IMR-90 (cell line): ENCODE measurements around the gene ATP10A. TPM values are rescaled to one million over a fixed set of nuclear protein-coding genes. Genes with fewer than 3 reads are reported as not detected.

Source experiments
- ATAC-seq: fragments of 200-7000 bp; cut with Tn5 transposase; 2 replicates; pipeline ENCODE4 v1.9.1; 2020; ENCODE audit warnings: low read depth, mild to moderate bottlenecking, moderate library complexity
- BruUV-seq: library from RNA; stranded (reverse); fragments of 400-500 nt; replicated peaks from 2 replicates; lab custom pipeline; 2021; lab: Mats Ljungman, UMichigan
- CTCF ChIA-PET: fragments of 300-600 bp; formaldehyde crosslinking; extraction: SDS; loops from one replicate; lab custom pipeline; 2021; ENCODE audit warnings: antibody characterized with exemption; lab: Yijun Ruan, JAX
- POLR2A ChIA-PET: fragments of 300-600 bp; sonication (Branson Sonifier 250); formaldehyde crosslinking; loops from one replicate; lab custom pipeline; 2022; ENCODE audit warnings: antibody characterized with exemption; ENCODE audit not compliant: unreplicated experiment; lab: Charles Lee
- DNase-seq: peaks from one replicate; pipeline ENCODE4 v3.0.0; 2013
- H2AFZ ChIP-seq: replicated peaks from 2 replicates; pipeline ENCODE3; 2013; ENCODE audit warnings: low read length, mild to moderate bottlenecking; ENCODE audit not compliant: poor library complexity
- H2AK5ac ChIP-seq: 2 replicates; pipeline ENCODE4 v1.6.1; 2013; ENCODE audit warnings: low read depth, low read length, inconsistent platforms
- H2AK9ac ChIP-seq: replicated peaks from 2 replicates; pipeline ENCODE3; 2013; ENCODE audit warnings: mild to moderate bottlenecking, low read depth, low read length, moderate library complexity; ENCODE audit not compliant: poor library complexity
- H2BK120ac ChIP-seq: 2 replicates; pipeline ENCODE4 v1.6.1; 2013; ENCODE audit warnings: low read depth, low read length, inconsistent platforms
- H2BK15ac ChIP-seq: 3 replicates; pipeline ENCODE4 v1.6.1; 2013; ENCODE audit warnings: low read depth, low read length, inconsistent platforms
- H2BK20ac ChIP-seq: 2 replicates; pipeline ENCODE4 v1.6.1; 2013; ENCODE audit warnings: low read depth, mild to moderate bottlenecking, inconsistent platforms, low read length, moderate library complexity
- H2BK5ac ChIP-seq: 2 replicates; pipeline ENCODE4 v1.6.1; 2013; ENCODE audit warnings: mild to moderate bottlenecking, low read depth, low read length, inconsistent platforms; ENCODE audit not compliant: poor library complexity, severe bottlenecking
- H3K14ac ChIP-seq: replicated peaks from 2 replicates; pipeline ENCODE4 v1.6.1; 2013; ENCODE audit warnings: low read depth, low read length, inconsistent platforms
- H3K18ac ChIP-seq: 2 replicates; pipeline ENCODE4 v1.6.1; 2013; ENCODE audit warnings: low read depth, low read length, control low read depth
- H3K23ac ChIP-seq: 2 replicates; pipeline ENCODE4 v1.6.1; 2013; ENCODE audit warnings: low read depth, low read length, inconsistent platforms
- H3K27ac ChIP-seq: 2 replicates; pipeline ENCODE4 v1.5.1; 2013; ENCODE audit warnings: mild to moderate bottlenecking, control low read depth, low read length; ENCODE audit not compliant: insufficient read depth
- H3K27me3 ChIP-seq: 2 replicates; pipeline ENCODE4 v1.6.1; 2013; ENCODE audit warnings: low read length; ENCODE audit not compliant: control insufficient read depth, insufficient read depth
- H3K36me3 ChIP-seq: 2 replicates; pipeline ENCODE4 v1.6.1; 2013; ENCODE audit warnings: low read length, mixed read lengths; ENCODE audit not compliant: control insufficient read depth, insufficient read depth
- H3K4ac ChIP-seq: 2 replicates; pipeline ENCODE4 v1.6.1; 2013; ENCODE audit warnings: low read depth, low read length, inconsistent platforms
- H3K4me1 ChIP-seq: 2 replicates; pipeline ENCODE4 v1.6.1; 2013; ENCODE audit warnings: low read length, mixed read lengths; ENCODE audit not compliant: control insufficient read depth, insufficient read depth
- H3K4me2 ChIP-seq: 2 replicates; pipeline ENCODE4 v1.6.1; 2013; ENCODE audit warnings: low read depth, mild to moderate bottlenecking, control low read depth, low read length, moderate library complexity
- H3K4me3 ChIP-seq: 2 replicates; pipeline ENCODE4 v1.5.1; 2013; ENCODE audit warnings: low read depth, mild to moderate bottlenecking, control low read depth, low read length, moderate library complexity; ENCODE audit not compliant: insufficient read depth
- H3K56ac ChIP-seq: 2 replicates; pipeline ENCODE4 v1.6.1; 2013; ENCODE audit warnings: low read length, inconsistent platforms; ENCODE audit not compliant: insufficient read depth; ENCODE audit errors: extremely low read depth
- H3K79me1 ChIP-seq, 2 experiments: 2 replicates each; pipeline ENCODE4 v1.6.1; 2013; ENCODE audit warnings: low read length in 2 of 2, inconsistent platforms in 1 of 2, low read depth in 1 of 2
- H3K9ac ChIP-seq: 2 replicates; pipeline ENCODE4 v1.6.1; 2013; ENCODE audit warnings: low read depth, low read length, control low read depth
- H3K9me1 ChIP-seq: 2 replicates; pipeline ENCODE4 v1.6.1; 2013; ENCODE audit warnings: low read length, inconsistent platforms; ENCODE audit not compliant: insufficient read depth
- H3K9me3 ChIP-seq: 2 replicates; pipeline ENCODE4 v1.6.1; 2013; ENCODE audit warnings: low read length; ENCODE audit not compliant: control insufficient read depth, insufficient read depth
- H4K20me1 ChIP-seq: 2 replicates; pipeline ENCODE4 v1.6.1; 2013; ENCODE audit warnings: low read length, inconsistent platforms; ENCODE audit not compliant: insufficient read depth
- H4K5ac ChIP-seq: 2 replicates; pipeline ENCODE4 v1.6.1; 2013; ENCODE audit warnings: mild to moderate bottlenecking, low read depth, low read length, control low read depth
- H4K8ac ChIP-seq, 2 experiments: 2 replicates each; pipeline ENCODE4 v1.6.1; 2013; ENCODE audit warnings: low read depth in 2 of 2, low read length in 2 of 2, control low read depth in 1 of 2, inconsistent platforms in 1 of 2
- H4K91ac ChIP-seq: 2 replicates; pipeline ENCODE4 v1.6.1; 2013; ENCODE audit warnings: low read depth, low read length, inconsistent platforms; ENCODE audit not compliant: insufficient read depth
- BHLHE40 ChIP-seq: fragments of 150-350 bp; IDR thresholded peaks from 2 replicates; pipeline ENCODE4 v1.6.1; 2016; ENCODE audit warnings: mild to moderate bottlenecking, low read depth, low read length
- CEBPB ChIP-seq: IDR thresholded peaks from 2 replicates; pipeline ENCODE4 v1.6.1; 2012; ENCODE audit warnings: low read depth, low read length, improper control_type of control experiment
- CHD1 ChIP-seq: IDR thresholded peaks from 2 replicates; pipeline ENCODE4 v1.6.1; 2012; ENCODE audit warnings: low read depth, low read length, improper control_type of control experiment
- CTCF ChIP-seq: conservative IDR thresholded peaks from 2 replicates; pipeline ENCODE4 v1.5.1; 2012; ENCODE audit warnings: mild to moderate bottlenecking, low read depth, low read length, improper control_type of control experiment
- ELK1 ChIP-seq: fragments of 150-350 bp; IDR thresholded peaks from 2 replicates; pipeline ENCODE4 v1.6.1; 2016; ENCODE audit warnings: low read depth, mild to moderate bottlenecking, low read length, moderate library complexity, borderline replicate concordance
- FOS ChIP-seq: fragments of 150-350 bp; IDR thresholded peaks from 2 replicates; pipeline ENCODE4 v1.6.1; 2016; ENCODE audit warnings: low read depth, low read length
- MAFK ChIP-seq: IDR thresholded peaks from 2 replicates; pipeline ENCODE4 v1.6.1; 2012; ENCODE audit warnings: low read depth, low read length, improper control_type of control experiment
- MAZ ChIP-seq: IDR thresholded peaks from 2 replicates; pipeline ENCODE4 v1.6.1; 2012; ENCODE audit warnings: low read depth, mild to moderate bottlenecking, low read length, improper control_type of control experiment, moderate library complexity, borderline replicate concordance
- MXI1 ChIP-seq: IDR thresholded peaks from 2 replicates; pipeline ENCODE4 v1.6.1; 2012; ENCODE audit warnings: low read depth, mild to moderate bottlenecking, low read length, moderate library complexity, borderline replicate concordance
- NFE2L2 ChIP-seq: fragments of 150-350 bp; IDR thresholded peaks from 2 replicates; pipeline ENCODE4 v1.6.1; 2016; ENCODE audit warnings: low read depth, mild to moderate bottlenecking, low read length
- POLR2A ChIP-seq: IDR thresholded peaks from 2 replicates; pipeline ENCODE4 v1.6.1; 2012; ENCODE audit warnings: mild to moderate bottlenecking, low read depth, low read length
- RAD21 ChIP-seq: IDR thresholded peaks from 2 replicates; pipeline ENCODE4 v1.6.1; 2012; ENCODE audit warnings: low read length, improper control_type of control experiment
- RCOR1 ChIP-seq: IDR thresholded peaks from 2 replicates; pipeline ENCODE4 v1.6.1; 2012; ENCODE audit warnings: mild to moderate bottlenecking, low read length, improper control_type of control experiment; ENCODE audit not compliant: insufficient replicate concordance
- RFX5 ChIP-seq: IDR thresholded peaks from 2 replicates; pipeline ENCODE4 v1.8.0; 2012; ENCODE audit warnings: low read depth, mild to moderate bottlenecking, low read length, moderate library complexity
- SMC3 ChIP-seq: fragments of 150-350 bp; IDR thresholded peaks from 2 replicates; pipeline ENCODE4 v1.6.1; 2016; ENCODE audit warnings: low read depth, mild to moderate bottlenecking, antibody characterized with exemption, low read length, moderate library complexity
- USF2 ChIP-seq: fragments of 150-350 bp; IDR thresholded peaks from 2 replicates; pipeline ENCODE4 v1.6.1; 2017; ENCODE audit warnings: mild to moderate bottlenecking, antibody characterized with exemption, low read length, low read depth
- WGBS, 2 experiments: methylation state at CpG; one replicate each; pipeline versions ENCODE4 v1.1.5 to v1.1.7; 2013; ENCODE audit warnings: missing lambda C conversion rate in 2 of 2; ENCODE audit not compliant: insufficient read length in 1 of 2; ENCODE audit errors: extremely low coverage in 2 of 2; 5-methylcytosine and 5-hydroxymethylcytosine counted together
- dilution Hi-C: fragments of 300-500 bp; cut with HindIII; formaldehyde crosslinking; loops from one replicate; pipeline ENCODE4 v1.14.3; 2018; ENCODE audit warnings: low sequenced_read_pairs; ENCODE audit not compliant: unreplicated experiment
- in situ Hi-C: fragments of 300-500 bp; cut with MboI; formaldehyde crosslinking; loops from 3 replicates; pipeline ENCODE4 v1.14.3; 2019; ENCODE audit warnings: low sequenced_read_pairs, inconsistent platforms, mixed read lengths
- intact Hi-C: fragments of 100-400 bp; cut with micrococcal nuclease; formaldehyde crosslinking; loops from 2 replicates; pipeline ENCODE4 v1.10.0; 2022
- polyA plus RNA-seq, 3 experiments: library from polyadenylated mRNA; depleted of rRNA; stranded (reverse); fragments of >200 nt; gene quantifications; 2 replicates each; pipeline ENCODE4 v1.2.3, GENCODE V29; 2012; ENCODE audit warnings: low replicate concordance in 1 of 3
- total RNA-seq: library from RNA; depleted of rRNA; stranded (reverse); fragments of >200 nt; gene quantifications from 2 replicates; pipeline ENCODE4 v1.2.3, GENCODE V29; 2012

ATP10A gene
- total and polyA plus RNA-seq, 2 of the 4 experiments (the other 2 are of a cell fraction), result 13.8 to 16.0 TPM

- 17% methylated on average over 1 of the region's 2 CpGs; no CpG with 5 or more reads in 1 of the 2 experiments for WGBS, 2 experiments
- Histone ChIP-seq H4K20me1 (no peaks in the 10 kb centered on the region), H3K27me3 (peaks cover 20% of the 10 kb centered on the region), H3K36me3 (no peaks in the 10 kb centered on the region), H3K56ac (no peak overlapping the region), H4K8ac (no peak overlapping the region), H3K9me3 (no peaks in the 10 kb centered on the region), H2BK5ac (no peak overlapping the region), H2AK9ac (no peak overlapping the region), H3K18ac (no peak overlapping the region), H2AK5ac (no peak overlapping the region), H3K14ac (no peak overlapping the region), H3K4me1 (no peaks in the 10 kb centered on the region), H2BK120ac (no peak overlapping the region), H2BK15ac (no peak overlapping the region), H3K4me2 (no peak overlapping the region), H3K27ac (no peak overlapping the region), H3K4ac (no peak overlapping the region), H3K9me1 (no peaks in the 10 kb centered on the region), H4K5ac (no peak overlapping the region), H3K23ac (no peak overlapping the region), H2AFZ (no peak overlapping the region), H3K79me1 (no peaks in the 10 kb centered on the region), H2BK20ac (no peak overlapping the region), H3K9ac (no peak overlapping the region), H4K91ac (no peak overlapping the region), H3K4me3 (no peak overlapping the region)
- ATAC-seq (no peak), DNase-seq (no peak)
- dilution Hi-C loops (no loop called here), in situ Hi-C loops (no loop called here), intact Hi-C loops (no loop called here)
- no TSS peak for BruUV-seq
- POLR2A ChIA-PET, result no interaction called here
- TF ChIP-seq NFE2L2, result no peak
- no peak for TF ChIP-seq CHD1
- no peak for TF ChIP-seq MXI1
- TF ChIP-seq USF2, result no peak
- no peak for TF ChIP-seq FOS
- no peak for TF ChIP-seq RFX5
- no peak for TF ChIP-seq RCOR1
- no peak for TF ChIP-seq ELK1
- no peak for TF ChIP-seq BHLHE40
- TF ChIP-seq POLR2A, result no peak
- no peak for TF ChIP-seq CTCF
- no peak for TF ChIP-seq MAZ
- no peak for TF ChIP-seq SMC3
- TF ChIP-seq RAD21, result no peak
- no peak for TF ChIP-seq CEBPB
- no peak for TF ChIP-seq MAFK
- CTCF ChIA-PET, result no interaction called here
Measured at GRCh38 chr15:25653371-25653770, 209.8 kb downstream of the ATP10A start.
